ENCODE data around the gene SLC5A10.

The SLC5A10 gene

DNA sequence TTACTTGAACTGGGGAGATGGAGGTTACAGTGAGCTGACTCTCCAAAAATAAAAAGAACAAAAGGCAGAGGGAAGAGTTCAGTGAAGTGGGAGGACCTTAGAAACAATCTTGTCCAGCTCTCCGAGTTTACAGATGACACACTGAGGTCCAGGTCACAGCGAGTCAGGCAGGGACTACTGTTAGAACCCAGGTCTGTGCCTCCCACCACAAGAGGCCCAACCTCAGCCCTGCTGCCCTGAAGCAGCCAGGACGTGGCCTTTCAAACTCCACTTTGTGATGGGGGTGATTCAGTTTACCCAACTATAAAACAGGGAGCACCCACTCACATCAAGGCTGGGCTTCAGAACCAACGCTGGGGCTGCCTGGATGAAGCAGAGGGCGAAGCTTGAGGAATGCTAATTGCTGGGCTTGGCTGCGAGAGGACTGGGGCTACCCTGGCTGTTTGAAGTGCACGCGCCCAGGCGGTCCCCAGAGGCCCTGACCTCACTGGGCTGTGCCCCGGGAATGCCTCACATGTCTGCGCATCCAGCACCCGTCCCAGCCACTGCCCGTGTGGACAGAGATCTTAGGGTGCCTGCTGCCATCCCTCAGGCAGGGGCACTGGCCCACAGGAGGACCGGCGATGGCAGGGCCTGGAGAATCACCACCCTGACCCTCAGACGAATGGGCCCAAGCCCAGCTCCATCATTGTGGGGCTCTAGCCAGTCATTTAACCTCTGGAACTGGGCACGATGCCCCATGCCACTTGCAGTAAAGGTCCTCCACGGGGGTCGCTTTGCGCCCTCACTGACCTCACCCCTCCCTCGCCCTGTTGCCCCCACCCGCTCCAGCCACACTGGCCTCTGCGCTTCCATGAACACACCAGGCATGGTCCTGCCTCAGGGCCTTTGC, 11.4 kb downstream of the SLC5A10 start:
- no peak for DNase-seq (ENCODE audit: extremely low read depth in 1 of 2, low read depth in 1 of 2)

DNA sequence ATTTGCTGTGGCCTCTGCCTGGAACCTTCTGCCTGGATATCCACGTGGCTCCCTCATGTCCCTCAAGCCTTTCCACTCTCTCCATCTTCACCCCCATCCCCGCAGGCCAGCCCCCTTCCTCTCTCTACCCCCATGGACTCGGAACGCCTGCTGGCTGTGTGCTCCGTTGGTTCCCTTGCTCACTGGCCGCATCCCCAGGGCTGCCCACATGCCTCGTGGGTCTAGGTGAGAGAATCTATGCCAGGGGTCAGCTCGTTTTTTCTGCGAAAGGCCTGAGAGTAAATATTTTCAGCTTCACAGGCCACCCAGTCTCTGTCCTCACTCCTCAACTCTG, 12.0 kb downstream of the SLC5A10 start:
- DNase-seq (ENCODE audit: extremely low read depth in 1 of 2, low read depth in 1 of 2) = no peak

DNA sequence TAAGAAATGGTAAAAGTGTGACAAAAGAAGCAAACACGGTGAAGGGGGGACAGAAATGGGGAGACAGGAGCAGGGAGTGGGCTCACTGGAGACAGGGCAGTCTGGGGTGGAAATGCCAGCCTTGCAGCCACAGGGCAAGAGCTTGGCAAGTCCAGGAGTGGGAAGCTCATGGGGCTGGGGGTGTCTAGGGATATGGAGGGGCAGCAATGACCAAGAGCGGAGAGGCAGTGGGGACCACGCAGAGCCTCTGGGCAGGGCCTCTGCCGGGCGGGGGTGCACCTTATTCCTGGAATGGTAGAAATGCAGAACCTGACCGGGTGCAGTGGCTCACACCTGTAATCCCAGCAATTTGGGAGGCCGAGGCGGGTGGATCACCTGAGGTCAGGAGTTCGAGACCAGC, 12.6 kb downstream of the SLC5A10 start:
- no peak for DNase-seq (ENCODE audit: extremely low read depth in 1 of 2, low read depth in 1 of 2)

DNA sequence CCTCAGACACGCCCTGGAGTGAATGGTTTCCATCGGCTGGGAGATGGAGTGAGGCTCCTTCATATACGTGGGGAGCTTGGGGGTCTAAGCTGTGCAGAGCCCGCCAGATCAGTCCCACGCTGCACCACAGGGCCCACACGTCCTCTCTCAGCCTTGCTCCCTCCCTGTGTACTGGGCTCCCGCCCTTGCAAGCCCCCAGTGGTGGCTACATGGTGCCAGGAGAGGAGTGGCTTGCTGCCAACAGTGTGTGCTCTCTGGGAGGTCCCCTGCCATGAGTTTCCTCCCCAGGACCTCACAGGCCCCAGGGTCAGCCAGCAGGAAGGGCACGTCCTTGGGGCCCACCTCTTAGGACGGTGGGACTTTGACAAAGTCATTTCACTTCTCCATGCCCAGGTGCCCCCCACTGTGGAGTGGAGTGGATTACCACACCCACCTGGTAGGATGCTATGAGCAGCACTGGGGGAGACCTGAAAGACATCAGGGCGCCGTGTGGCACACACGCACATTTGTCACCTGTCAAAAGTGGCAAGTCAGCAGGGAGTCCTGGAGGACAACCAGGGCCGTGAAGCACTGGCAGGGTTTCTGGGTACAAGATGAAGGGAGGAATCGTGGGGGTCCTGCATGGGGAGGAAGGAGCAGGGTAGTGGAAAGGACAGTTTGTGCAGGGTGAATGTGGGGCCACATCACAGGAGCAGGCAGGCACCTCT, 13.7 kb downstream of the SLC5A10 start:
- no peak for DNase-seq (ENCODE audit: extremely low read depth in 1 of 2, low read depth in 1 of 2)

DNA sequence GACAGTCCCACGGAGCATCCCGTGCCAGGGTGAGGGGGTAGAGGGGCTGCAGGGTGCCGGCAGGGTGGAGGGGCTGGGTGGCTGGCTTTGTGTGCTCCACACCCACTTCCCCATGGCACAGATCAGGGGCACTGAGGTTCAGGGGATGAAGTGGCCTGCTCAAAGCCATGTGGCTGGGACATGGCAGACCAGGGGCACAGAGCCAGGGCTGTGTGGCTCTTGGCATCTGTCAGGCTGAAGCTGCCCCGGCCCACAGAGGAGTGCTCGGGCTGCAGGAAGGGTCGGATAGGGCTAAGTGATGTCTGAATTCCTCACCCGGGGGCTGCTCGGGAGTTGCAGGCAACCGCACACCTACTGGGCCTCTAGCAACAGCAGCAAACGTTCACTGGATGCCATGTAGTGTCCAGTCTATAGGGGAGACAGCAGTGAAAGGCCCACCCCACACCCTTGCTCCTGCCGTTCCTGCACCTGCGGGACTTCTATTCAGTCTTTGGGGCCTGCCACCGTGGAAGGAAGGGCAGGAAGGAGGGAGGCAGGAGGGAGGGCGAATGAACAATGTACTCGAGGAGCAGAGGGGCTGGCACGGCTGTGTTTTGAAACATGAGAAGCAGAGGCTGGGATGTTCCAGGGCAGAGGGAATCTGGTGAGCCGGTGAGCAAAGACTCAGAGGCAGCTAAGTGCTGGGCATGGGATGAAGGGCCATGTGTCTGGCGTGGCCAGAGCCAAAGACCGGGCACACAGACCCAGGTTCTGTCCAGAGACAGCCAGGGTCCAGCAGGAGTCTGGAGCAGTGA, 15.1 kb downstream of the SLC5A10 start:
- no peak for DNase-seq (ENCODE audit: extremely low read depth in 1 of 2, low read depth in 1 of 2)

DNA sequence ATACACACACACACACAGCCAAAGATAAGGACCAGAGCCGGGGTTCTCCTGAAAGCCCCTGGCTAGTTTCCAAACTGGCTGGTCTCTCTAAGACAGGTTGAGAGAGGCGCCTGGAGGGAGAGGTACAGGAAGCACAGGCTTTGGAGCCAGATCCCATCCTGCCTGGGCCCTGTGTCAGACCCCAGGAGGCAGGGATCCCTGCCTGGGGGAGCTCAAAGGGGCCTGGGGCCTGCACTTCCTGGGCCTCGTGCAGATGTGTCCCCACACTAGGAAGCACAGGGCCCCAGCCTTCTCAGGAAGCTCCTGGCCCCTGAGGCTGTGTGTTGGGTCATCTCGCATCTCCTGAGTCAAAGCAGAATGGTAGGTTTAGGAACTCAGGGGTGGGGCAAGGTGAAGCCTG, 16.0 kb downstream of the SLC5A10 start:
- no peak for DNase-seq (ENCODE audit: extremely low read depth in 1 of 2, low read depth in 1 of 2)

DNA sequence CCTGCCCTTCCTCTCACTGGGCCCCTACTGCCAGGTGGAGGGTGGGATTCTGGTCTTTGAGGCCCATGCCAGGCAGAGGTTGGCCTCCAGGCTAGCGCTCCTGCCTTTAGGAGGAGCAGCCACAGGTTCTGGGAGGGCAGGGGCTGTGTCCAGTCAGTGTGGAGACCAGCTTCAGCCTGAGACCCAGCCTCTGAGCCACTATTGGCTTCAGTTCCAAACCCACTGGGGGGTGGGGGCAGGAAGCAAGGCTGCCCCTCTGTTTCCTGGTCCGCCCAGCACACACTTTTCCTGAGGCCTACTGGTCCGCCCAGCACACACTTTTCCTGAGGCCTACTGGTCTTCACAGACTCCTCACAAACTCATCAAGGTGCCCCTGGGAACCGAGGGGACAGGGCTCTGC, 16.4 kb downstream of the SLC5A10 start:
- no peak for DNase-seq (ENCODE audit: extremely low read depth in 1 of 2, low read depth in 1 of 2)

DNA sequence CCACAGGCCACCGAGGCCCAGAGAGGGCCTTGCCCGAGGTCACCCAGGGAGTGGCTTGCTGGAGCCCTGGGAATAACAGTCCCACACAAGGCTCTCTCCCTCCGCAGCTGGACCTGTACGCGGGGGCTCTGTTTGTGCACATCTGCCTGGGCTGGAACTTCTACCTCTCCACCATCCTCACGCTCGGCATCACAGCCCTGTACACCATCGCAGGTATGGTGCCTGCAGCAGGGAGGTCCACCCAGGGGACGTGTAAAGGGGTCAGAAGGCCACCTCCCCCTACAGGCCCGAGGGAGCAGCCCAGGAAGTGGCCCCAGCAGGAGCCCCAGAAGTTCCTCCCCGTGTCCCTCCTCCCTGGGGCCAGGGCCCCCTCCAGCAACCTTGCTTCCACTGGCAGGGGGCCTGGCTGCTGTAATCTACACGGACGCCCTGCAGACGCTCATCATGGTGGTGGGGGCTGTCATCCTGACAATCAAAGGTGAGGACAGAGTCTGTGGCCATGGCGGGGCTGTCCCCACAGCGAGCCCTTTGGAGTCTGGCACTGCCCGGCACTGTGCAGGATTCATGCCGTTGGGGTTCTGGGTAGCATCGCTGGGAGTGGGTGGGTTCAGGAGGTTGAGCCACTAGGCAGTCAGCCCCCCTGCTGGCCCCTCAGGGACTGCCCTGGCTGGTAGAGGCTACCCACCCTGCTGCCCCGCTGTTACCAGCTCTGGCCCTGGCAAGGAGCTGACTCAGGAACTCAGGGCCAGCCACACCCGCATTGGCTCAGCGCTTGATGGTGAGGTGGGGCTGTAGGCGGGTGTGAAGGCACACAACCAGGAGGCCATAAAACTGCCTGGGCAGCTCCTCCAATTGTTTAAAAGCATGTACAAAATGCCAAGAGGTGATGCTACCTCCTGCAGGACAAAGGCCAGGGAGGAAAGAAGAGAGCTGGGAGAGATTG, 17.3 kb downstream of the SLC5A10 start:
- DNase-seq (ENCODE audit: extremely low read depth in 1 of 2, low read depth in 1 of 2) = no peak

DNA sequence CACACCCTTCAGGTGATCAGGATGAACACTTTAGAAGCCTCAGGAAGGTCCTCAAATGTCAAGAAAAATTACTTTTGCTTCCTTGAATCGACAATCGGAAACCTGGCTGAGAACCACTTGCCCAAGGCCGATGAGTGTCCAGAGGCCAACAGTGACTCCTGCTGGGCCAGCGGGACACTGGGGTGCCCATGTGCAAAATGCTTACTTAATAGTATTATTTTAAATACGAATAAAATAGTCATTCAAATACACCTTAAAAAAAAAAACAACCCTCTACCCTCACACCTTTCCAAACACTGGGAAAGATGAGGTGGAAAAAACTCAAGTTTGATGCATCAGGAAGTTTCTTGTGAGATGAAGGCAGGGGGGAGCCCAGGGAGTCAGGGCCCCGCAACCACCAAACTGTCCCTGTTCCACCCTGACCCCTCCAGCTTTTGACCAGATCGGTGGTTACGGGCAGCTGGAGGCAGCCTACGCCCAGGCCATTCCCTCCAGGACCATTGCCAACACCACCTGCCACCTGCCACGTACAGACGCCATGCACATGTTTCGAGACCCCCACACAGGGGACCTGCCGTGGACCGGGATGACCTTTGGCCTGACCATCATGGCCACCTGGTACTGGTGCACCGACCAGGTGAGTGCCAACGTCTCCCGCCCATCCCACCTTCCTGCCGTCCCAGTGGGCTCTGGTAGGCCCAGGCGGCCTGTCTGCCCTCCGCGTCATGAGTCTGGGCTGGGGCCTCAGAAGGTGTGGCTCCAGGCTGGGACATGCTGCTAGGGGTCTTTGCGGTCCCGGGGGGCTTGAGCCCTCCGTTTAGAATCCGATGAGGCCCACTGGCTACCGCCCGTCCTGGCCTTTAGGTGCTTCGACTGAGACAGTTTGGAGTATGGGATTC, 18.9 kb downstream of the SLC5A10 start:
- no peak for DNase-seq (ENCODE audit: extremely low read depth in 1 of 2, low read depth in 1 of 2)

DNA sequence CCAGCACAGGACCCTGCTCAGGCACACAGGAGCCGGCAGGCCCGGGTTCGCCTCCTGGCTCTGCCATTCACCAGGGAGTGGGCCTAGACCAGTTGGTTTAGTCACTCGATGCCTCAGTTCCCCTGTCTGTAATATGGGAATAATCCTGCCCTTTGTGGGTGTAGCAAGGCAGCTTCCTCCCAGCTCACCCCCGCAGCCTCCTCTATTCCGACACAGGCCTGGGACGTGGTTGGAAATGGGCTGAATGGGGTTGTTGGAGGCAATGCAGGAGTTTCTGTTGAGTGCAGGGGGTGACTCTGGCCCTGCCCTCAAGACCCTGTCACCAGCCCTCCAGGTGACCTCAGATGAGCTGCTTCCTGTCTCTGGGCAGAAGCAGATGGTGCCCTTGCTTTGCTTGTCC, 19.8 kb downstream of the SLC5A10 start:
- DNase-seq (ENCODE audit: extremely low read depth in 1 of 2, low read depth in 1 of 2) = no peak

DNA sequence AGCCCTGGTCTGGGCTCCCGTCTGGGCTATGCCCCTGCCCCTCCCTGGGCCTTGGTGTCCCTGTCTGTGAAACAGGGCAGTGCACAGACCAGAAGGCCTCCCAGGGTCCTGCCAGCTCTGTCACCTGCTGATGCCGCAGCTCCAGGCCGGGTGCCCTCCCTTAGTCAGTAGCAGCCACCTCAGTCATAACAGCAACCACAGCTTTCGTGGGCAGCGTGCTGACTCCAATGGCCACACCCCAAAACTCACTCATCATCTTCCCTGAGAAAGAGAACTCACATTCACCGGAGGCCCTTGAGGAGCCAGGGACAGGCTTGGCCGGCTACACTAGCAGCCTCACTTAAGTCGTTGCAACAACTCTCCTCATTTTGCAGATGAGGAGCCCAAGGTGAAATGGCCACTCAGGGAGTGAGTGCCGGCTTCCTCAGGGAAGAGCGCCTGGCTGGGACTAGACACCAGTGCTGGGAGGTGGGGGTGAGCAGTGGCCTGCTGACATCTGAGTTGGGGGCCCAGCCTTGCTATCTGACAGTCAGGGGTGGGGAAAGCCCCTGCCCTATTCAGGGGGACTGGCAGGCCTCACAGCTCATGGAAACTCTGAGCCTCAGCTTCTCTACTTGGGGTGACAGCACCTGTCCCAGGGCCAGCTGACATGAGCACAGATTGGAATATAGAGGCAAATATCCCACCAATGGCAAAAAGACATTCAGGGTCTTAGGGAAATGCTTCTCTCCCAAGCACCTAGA, 22.6 kb downstream of the SLC5A10 start:
- no peak for DNase-seq (ENCODE audit: extremely low read depth in 1 of 2, low read depth in 1 of 2)

DNA sequence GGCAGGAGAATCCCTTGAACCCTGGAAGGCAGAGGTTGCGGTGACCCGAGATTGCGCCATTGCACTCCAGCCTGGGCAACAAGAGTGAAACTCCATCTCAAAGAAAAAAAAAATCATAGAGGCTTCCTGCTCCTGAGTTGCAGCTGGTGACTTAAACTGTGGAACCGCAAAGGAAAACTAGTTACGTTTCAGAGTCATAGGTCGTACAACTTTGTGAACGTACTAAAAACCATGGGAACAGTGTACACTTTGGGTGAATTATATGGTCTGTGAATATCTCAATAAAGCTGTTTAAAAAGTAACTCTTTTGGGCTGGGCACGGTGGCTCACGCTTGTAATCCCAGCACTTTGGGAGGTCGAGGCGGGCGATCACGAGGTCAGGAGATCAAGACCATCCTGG, 23.6 kb downstream of the SLC5A10 start:
- no peak for DNase-seq (ENCODE audit: extremely low read depth in 1 of 2, low read depth in 1 of 2)

DNA sequence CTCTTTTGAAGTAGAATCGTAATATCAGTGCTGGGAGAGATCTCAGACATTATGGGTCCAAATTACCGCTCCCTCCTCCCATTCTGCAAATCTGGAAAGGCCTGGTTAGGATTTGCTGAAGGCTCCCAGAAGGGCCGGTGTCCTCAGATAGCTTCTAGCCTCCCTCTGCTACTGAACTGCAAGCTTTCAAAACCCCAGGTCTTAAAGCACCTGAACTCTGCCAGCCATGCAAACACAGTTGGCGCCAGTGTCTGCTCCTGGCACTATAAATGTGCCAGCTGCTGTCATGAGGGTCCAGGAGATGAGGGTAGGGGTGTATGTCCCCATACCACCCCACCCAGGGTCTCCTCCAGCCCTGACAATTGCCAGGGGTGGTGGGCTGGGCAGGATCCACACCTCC, 24.2 kb downstream of the SLC5A10 start:
- DNase-seq (ENCODE audit: extremely low read depth in 1 of 2, low read depth in 1 of 2) = no peak

DNA sequence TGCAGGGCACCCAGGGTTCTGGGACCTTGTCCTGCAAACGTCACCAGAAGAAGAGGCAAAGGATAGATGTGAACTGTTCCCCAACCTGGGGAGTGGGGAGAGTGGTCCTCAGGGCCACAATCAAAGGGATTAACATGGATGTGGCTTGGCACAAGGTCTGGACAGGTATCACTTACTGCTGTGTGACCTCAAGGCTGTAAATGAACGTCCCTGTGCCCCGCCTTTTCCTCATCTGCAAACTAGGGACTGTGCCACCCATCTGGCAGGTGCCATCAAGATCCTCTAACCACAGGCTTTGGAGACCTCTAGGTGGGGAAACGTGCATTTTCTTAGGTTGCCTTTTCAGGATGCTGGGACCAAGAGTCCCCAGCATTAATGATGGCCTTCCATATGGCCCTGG, 25.1 kb downstream of the SLC5A10 start:
- DNase-seq (ENCODE audit: extremely low read depth in 1 of 2, low read depth in 1 of 2) = no peak

DNA sequence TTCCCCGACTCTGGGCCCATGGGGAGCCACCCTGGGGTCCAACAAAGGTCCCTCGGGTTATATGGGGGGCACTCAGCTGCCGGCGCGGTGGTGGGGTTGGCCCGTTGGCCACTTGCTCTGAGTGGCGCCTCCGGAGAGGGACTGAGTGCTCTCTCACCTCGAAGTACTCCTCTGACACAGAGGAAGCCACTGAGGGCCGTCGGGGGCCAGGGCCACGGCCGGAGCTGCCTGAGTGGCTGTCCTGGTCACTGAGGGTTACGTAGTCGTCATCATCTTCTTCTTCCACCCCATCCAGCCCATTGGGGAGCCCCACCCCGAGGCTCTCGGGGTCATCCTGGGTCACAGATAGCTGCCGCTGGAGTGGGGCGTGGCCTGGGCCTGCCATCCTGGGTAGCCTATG, 25.7 kb downstream of the SLC5A10 start:
- no peak for DNase-seq (ENCODE audit: extremely low read depth in 1 of 2, low read depth in 1 of 2)

DNA sequence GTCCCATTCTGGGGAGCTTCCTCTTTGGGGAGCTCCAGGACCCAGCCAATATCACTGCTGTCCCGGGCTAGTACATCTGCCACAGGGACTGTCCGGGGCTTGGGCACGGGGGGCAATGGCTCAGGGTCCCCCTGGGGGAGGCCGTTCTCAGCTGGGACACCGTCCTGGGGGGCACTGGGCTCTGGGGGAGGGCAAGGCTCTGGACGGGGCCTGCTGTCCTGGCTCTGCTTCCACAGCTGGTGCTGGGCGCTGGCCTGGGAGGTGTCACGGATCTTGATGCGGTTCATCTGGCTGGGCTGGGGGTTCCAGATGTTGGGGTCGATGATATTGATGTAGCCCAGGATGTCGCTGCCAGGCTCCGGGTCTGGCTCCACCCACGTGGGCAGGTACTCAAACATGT, 26.1 kb downstream of the SLC5A10 start:
- DNase-seq (ENCODE audit: extremely low read depth in 1 of 2, low read depth in 1 of 2) = no peak

DNA sequence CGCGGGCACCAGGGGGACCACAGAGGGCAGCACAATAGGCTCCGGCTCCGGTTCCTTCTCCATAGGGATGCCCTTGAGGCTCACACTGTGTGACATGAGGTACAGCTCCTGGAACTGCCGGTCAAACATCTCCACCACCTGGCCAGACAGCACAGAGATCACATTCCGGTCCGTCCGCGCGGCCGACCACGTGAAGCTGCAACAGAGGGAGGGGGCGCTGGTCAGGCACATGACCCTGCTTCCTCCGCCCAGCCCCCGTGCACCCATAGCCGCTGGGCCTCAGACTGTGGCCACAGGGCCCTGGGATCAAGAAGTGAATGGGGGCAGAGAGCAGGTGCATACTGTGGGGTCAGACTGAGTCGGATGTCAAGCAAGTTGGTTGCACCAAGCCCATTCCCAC, 26.7 kb downstream of the SLC5A10 start:
- no peak for DNase-seq (ENCODE audit: extremely low read depth in 1 of 2, low read depth in 1 of 2)

DNA sequence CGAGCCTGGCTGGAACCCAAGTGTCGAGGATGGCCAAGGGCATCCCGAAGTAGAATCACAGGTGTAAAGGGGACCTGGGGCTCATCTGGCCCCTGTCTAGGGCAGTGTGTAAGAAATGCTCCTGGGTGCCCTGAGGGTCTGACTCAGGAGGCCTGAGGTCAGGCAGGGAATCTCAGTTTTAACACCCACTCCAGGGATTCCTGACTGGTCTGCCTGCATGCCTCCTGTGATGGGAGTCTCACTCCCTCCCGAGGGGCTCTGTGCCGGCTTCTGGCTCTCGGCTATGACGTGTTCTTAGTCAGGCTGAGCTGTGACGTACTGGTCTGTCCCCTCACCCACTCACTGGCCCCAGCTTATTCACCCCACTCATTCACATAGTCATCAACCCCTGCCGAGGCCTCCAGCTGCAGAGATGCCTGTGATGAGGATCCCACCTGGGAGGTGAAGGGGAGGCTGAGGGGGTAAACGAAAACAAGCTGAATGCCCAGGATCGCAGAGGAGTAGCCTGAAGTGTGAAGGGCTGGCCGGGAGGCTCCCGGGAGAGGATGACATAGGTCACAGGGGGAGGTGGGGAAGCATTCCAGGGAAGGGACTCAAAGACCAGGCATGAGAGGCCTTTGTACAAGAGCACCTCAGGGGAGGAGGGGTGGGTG, 28.8 kb downstream of the SLC5A10 start:
- DNase-seq (ENCODE audit: extremely low read depth in 1 of 2, low read depth in 1 of 2) = no peak

DNA sequence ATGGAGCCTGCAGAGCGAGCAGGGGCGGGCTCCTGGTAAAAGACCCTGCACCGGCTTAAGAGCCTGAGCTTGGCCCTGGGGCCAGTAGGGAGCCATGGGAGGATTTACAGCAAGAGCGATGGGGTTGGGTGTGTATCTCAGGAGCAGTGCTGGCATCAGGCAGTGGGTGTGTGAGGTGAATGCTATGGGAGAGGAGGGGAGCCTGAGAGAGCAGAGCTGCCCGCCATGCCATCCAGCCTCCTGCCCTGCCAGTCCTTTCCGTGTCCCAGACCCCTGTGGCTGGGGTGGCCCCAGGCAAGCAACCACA, 29.3 kb downstream of the SLC5A10 start:
- no peak for DNase-seq (ENCODE audit: extremely low read depth in 1 of 2, low read depth in 1 of 2)
